Measurements from ENCODE around the gene HMOX2.

HMOX2 gene

DNA sequence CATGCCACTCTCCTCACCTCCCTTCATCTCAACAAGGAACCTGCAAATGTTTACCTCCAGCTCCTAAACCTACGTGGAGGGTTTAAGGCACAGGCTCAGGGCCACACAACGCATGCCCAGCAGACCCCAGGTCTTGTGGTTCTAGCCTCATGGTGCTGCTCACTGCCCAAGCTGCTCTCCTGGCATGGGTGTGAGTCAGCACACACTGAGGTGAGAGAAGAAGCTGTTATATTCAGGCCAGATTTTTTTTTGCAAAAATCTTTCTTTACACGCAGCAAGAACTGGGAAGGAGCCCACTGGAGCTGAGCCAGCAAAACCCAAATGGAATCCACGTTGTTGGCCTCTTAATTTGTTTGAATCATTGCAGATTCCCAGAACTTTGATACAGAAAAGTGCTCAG, 74.4 kb downstream of the HMOX2 start:
- H3K27me3 ChIP-seq (ENCODE audit: control insufficient read depth in 1 of 2, insufficient read depth in 2 of 2, low read length in 2 of 2), result no peaks in the 10 kb centered on the region
- H3K27ac ChIP-seq (ENCODE audit: low read depth, low read length), result no peak overlapping the region
- H3K9ac ChIP-seq (ENCODE audit: low read depth in 1 of 2, low read length in 2 of 2), result no peak overlapping the region
- no peak overlapping the region for H3K4me3 ChIP-seq (ENCODE audit: low read depth in 1 of 2, low read length in 2 of 2)
- no peaks in the 10 kb centered on the region for H3K36me3 ChIP-seq (ENCODE audit: control insufficient read depth in 1 of 2, insufficient read depth in 2 of 2, low read length in 2 of 2)
- no peaks in the 10 kb centered on the region for H3K9me3 ChIP-seq (ENCODE audit: control insufficient read depth in 1 of 2, low read length in 2 of 2)
- peaks cover 7 to 10% of the 10 kb centered on the region in 2 donors for H3K4me1 ChIP-seq (ENCODE audit: control insufficient read depth in 1 of 2, insufficient read depth in 2 of 2, low read length in 2 of 2)

- Histone ChIP-seq H3K27me3 (ENCODE audit: control insufficient read depth in 1 of 2, insufficient read depth in 2 of 2, low read length in 2 of 2) (no peaks in the 10 kb centered on the region), H3K27ac (ENCODE audit: low read depth, low read length) (no peak overlapping the region), H3K4me1 (ENCODE audit: control insufficient read depth in 1 of 2, insufficient read depth in 2 of 2, low read length in 2 of 2) (peaks cover 7 to 10% of the 10 kb centered on the region in 2 donors), H3K36me3 (ENCODE audit: control insufficient read depth in 1 of 2, insufficient read depth in 2 of 2, low read length in 2 of 2) (no peaks in the 10 kb centered on the region), H3K9ac (ENCODE audit: low read depth in 1 of 2, low read length in 2 of 2) (no peak overlapping the region), H3K4me3 (ENCODE audit: low read depth in 1 of 2, low read length in 2 of 2) (no peak overlapping the region), H3K9me3 (ENCODE audit: control insufficient read depth in 1 of 2, low read length in 2 of 2) (no peaks in the 10 kb centered on the region)
These were observed 76.3 kb downstream of the HMOX2 start for GRCh38 chr16:4552541-4552940.

DNA sequence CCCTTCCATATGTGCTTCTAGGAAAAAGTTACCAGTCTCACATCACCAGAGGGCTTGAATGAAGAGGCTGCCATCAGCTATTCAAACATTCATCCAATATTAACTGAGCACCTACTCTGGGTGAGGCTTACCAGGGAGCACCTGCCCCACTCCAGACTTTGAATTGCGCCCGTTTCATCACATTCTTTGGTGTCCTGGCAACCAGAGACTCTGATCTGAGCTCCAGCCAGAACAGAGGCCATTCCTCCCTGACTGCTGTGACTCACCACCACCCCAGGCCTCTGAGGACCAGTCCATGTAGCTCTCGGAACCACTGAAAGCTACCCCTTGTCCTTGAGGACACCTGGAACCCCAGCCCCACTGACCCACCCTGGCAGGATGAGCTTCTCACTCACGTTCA, 79.9 kb downstream of the HMOX2 start, which contains the start of gene C16orf96:
C16orf96 (plus strand) TSS at position 229 of the 400 bp plus-strand sequence; CDS start at position 379, 150 bp downstream.
- Histone ChIP-seq H3K27me3 (ENCODE audit: control insufficient read depth in 1 of 2, insufficient read depth in 2 of 2, low read length in 2 of 2) (no peaks in the 10 kb centered on the region), H3K27ac (ENCODE audit: low read depth, low read length) (no peak within 1 kb of the TSS), H3K36me3 (ENCODE audit: control insufficient read depth in 1 of 2, insufficient read depth in 2 of 2, low read length in 2 of 2) (no peaks in the 10 kb centered on the region), H3K4me1 (ENCODE audit: control insufficient read depth in 1 of 2, insufficient read depth in 2 of 2, low read length in 2 of 2) (no peaks in the 10 kb centered on the region), H3K9me3 (ENCODE audit: control insufficient read depth in 1 of 2, low read length in 2 of 2) (no peaks in the 10 kb centered on the region), H3K9ac (ENCODE audit: low read depth in 1 of 2, low read length in 2 of 2) (no peak within 1 kb of the TSS), H3K4me3 (ENCODE audit: low read depth in 1 of 2, low read length in 2 of 2) (no peak within 1 kb of the TSS)

DNA sequence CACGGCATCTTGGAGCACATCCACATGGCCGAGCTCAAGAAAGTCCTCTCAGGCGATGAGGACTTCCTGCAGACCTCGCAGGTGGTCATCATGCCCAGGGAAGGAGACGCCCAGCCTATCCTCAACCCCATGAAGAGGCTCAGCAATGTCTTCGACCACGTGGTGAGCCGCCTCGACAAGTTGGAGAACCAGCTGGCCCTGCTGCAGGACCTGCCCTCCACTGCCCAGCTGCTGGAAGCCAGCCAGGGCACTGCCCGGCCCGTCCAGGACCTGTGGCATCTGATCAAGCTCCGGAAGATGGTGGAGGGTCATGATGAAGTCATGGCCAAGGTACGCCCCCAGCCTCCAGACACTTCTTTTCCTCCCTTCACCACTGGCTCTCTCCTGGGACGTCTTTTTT, 80.4 kb downstream of the HMOX2 start:
- Histone ChIP-seq H3K27me3 (ENCODE audit: control insufficient read depth in 1 of 2, insufficient read depth in 2 of 2, low read length in 2 of 2) (no peaks in the 10 kb centered on the region), H3K27ac (ENCODE audit: low read depth, low read length) (no peak overlapping the region), H3K36me3 (ENCODE audit: control insufficient read depth in 1 of 2, insufficient read depth in 2 of 2, low read length in 2 of 2) (no peaks in the 10 kb centered on the region), H3K4me1 (ENCODE audit: control insufficient read depth in 1 of 2, insufficient read depth in 2 of 2, low read length in 2 of 2) (no peaks in the 10 kb centered on the region), H3K9me3 (ENCODE audit: control insufficient read depth in 1 of 2, low read length in 2 of 2) (no peaks in the 10 kb centered on the region), H3K9ac (ENCODE audit: low read depth in 1 of 2, low read length in 2 of 2) (no peak overlapping the region), H3K4me3 (ENCODE audit: low read depth in 1 of 2, low read length in 2 of 2) (no peak overlapping the region)

DNA sequence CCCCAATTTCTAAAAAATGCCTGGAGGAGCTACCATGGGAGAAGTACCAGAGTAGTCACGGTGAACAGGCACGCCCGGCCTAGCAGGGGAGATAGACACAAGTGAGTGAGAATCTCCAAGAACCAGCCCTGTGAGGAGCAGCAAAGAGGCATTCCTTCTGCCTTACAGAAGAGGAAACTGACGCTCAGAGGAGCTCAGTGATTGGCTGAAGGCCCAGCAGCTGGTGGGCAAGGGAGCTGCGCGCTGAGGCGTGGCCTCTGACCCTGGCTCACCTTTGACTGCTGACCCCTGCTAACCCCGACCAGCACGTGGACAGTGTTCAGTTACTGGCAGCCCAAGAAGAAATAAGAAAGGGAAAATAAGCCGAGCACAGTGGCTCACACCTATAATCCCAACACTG, 81.8 kb downstream of the HMOX2 start:
- Histone ChIP-seq H3K27ac (ENCODE audit: low read depth, low read length) (no peak overlapping the region), H3K4me3 (ENCODE audit: low read depth in 1 of 2, low read length in 2 of 2) (no peak overlapping the region), H3K27me3 (ENCODE audit: control insufficient read depth in 1 of 2, insufficient read depth in 2 of 2, low read length in 2 of 2) (no peaks in the 10 kb centered on the region), H3K4me1 (ENCODE audit: control insufficient read depth in 1 of 2, insufficient read depth in 2 of 2, low read length in 2 of 2) (no peaks in the 10 kb centered on the region), H3K9ac (ENCODE audit: low read depth in 1 of 2, low read length in 2 of 2) (no peak overlapping the region), H3K9me3 (ENCODE audit: control insufficient read depth in 1 of 2, low read length in 2 of 2) (no peaks in the 10 kb centered on the region), H3K36me3 (ENCODE audit: control insufficient read depth in 1 of 2, insufficient read depth in 2 of 2, low read length in 2 of 2) (no peaks in the 10 kb centered on the region)
